ENCODE results near the gene GRHL3.

- TF ChIP-seq EZH2 (IDR thresholded peaks at IDR 0.05; ENCODE audit: insufficient read depth, low read length) (no peak), CTCF (IDR thresholded peaks at IDR 0.05; ENCODE audit: insufficient read depth, low read depth, low read length) (no peak)
These were observed 15.6 kb upstream of the GRHL3 start for GRCh38 chr1:24303600-24303999.
